NCI-H446 treated with DMSO at 0.1 percent for 48 hours (cell line): Measurements from ENCODE around the gene PCDH9.
"Not testable (repeated sequence)": the region's sequence is repeated elsewhere in the genome, so short reads cannot be mapped to it uniquely, and the experiment has no call there.

Experiments
- DNase-seq: peaks from one replicate; lab custom pipeline; 2025; lab: John Stamatoyannopoulos, UW

PCDH9 gene

DNA sequence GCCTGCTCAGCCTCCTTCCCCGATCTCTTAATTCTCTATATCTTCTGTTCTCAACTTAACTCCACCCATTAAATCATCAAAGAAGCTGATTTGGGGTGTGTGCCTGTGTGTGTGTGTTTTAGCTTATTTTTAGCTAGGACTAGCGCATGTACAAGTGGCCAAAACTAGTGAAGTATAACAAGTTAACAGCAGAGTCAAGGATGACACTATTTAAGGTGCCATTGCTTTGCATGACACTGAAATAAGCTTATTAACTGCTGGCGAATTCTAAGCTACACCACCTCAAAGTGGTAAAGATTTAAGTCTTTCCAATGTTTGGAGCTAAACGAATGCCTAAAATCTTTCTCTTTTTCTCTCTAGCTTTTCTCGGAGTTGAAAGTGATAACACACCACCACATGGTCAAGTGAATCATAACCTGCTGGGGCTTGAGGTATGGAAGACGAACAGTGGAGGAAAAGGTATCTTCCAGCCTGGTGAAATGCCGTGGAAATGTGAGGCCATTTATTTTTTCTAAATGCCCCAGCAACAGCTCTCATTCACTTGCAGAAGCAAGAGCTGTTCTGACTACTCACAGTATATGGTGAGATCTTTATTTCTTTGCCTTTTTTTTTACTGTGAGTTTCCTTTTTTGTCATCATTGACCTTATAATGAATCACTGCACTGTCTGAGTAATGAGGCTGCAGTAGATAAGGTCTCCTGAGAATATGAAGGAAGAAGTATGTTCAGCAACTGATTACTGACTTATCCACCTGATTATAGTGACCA, 570.3 kb downstream of the PCDH9 start:
- DNase-seq, result no peak

DNA sequence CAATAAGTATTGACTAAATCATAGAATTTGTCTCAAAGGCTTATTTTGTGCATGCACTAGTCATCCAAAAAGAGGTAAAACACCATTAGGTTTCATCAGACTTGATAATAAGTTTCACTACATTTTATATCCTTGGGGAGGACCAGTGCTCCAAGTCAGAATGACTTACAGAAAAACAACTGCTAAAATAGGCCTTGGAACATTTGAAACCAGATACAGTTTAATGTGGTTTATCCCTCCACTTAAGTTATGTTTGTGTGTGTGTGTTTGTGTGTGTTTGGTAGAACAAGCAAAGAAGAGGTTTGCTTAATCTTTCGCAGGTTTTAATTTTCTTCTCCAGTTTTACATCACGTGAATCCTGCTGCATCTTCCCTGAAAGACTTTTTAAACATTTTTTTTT, 570.9 kb downstream of the PCDH9 start:
- no peak for DNase-seq

DNA sequence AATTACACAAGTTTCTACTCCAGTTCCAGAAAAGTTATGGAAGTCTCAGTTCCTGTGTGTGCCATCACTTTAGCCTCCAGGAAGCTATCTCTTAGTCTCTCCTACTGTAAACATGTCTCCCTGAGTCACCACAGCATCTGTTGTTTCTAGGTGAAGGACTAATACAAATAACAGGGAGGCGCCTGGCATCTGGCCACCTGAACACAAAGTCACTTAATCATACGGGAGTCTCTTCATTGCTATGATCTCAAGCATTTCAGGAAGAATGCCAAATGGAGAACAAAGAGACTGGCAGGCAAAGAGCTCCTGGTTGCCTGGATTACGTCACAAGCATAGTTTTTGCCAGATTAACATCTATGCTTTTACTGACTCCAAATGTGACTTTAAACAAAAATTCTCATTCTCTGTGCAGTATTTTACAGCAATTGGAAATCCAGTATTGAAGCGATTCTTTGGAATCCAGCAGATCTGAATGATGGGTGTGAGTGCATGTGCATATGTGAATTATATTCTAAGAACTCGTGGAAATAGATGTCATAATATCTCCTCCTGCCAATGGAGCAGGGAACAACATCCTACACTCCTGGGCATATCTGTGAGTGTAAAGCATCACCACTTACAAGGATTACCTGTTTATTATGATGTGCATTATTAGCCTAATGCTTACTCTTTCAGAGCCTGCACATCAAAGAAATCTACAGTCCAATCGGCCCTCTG, 572.8 kb downstream of the PCDH9 start:
- DNase-seq, result peak; percentile 90

DNA sequence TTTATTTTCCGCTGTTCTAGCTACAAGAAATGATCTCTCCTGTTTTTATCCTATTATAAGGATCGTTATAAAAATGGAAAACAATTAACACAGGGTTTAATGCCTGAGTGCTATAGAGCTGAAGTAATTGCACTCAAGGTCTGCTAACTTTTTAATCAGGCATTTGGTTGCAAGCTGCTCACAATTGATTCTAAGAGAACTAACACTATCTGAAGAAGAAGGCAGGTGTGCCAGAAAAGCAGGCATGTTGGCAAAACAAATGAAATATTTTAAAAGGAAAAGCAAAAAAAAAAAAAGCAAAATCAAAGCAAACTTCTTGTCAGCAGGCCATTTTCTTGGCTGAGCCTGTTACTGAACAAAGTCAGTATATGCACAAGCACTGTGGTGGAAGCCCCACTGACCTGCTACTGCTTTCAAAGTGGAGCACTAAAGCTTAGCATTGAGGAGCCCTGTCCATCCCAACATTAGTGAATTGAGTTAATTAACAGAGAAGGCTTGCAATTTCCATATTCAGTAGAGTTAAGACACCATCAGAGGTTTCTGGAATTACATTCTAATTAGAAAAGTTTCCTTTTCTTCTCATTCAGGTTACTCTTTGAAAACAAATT, 574.2 kb downstream of the PCDH9 start:
- no peak for DNase-seq

GRCh38 chr13:66644855-66645460, 585.2 kb downstream of the PCDH9 start:
- no peak for DNase-seq

DNA sequence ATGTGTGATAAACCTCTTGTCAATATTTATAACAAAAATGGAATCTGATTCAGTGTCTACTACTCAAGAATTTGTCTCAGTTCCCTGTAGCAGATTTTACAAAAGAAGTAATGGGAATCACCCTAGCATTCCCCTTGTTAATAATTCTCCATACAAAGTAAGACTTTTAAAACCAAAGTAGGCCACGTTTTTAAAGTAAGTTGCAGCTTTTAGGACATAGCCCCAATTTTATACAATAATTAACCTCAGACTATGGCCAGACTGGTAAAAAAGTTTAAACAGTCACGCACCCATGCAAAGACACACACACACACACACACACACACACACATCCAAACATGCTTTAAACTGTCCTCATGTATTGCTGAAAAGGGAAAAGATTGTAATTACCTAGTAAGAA, 589.9 kb downstream of the PCDH9 start:
- DNase-seq, result no peak

- DNase-seq, result no peak
Measured at GRCh38 chr13:66639044-66639443, 591.1 kb downstream of the PCDH9 start.

DNA sequence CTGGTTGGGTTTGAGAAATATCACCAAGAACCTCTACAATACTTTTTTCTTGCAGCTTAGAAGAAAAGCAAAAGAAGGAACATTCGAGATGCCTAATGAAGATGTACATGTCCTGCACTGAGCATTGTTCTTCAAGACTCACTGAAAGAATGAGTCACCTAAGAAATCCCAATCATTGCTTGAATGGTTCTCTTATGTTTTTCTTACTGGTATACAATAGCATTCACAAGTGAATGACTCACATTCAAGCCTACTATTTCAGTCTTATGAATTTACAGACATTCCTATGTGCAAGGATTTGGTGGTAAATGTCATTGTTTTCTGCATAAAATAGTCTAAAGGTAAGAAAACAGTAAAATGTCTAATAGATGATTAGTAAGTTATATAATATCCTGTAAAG, 594.6 kb downstream of the PCDH9 start:
- DNase-seq, result no peak

DNA sequence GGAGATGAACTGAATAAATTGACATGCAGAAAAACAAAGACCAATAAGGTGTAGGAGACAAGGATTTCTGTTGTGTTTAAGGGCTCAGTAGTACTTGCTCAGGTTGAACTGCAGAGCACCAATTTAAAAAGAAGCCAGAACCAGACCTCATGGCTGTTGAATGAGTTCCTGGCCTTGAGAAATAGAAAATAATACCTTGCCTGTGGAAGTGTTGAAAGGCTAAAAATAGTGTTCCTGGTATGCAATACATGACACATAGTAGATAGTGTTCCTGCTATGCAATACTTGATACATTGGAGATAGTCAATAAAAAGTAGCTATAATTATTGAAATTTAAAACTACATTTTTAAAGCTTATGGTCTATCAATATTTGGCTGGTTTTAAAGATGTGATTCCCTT, 595.8 kb downstream of the PCDH9 start:
- DNase-seq, result no peak

DNA sequence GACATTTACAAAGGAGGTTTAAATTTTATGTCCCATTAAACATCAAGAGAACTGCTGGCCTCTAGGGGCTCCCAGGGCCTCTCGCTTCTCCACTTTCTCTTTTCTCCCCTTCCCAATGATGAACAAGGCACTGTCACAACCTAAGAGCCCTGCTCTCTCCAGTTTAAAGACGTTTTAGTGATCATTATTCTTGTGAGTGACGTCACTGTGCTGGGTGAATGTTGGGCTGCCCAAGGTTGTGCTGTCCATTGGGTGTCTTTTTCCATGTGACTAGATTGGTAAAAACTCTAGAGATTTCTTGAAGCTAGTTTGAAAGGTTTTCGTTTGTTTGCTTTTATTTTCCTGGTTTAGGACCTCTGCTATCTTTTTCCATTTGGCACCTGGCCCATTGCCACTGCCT, 602.6 kb downstream of the PCDH9 start:
- DNase-seq, result no peak

GRCh38 chr13:66624302-66624701, 605.8 kb downstream of the PCDH9 start:
- DNase-seq, result no peak

- no peak for DNase-seq
Measured at GRCh38 chr13:66623129-66623820, 606.9 kb downstream of the PCDH9 start.

GRCh38 chr13:66621906-66622447, 608.2 kb downstream of the PCDH9 start:
- not testable (repeated sequence) for DNase-seq

DNA sequence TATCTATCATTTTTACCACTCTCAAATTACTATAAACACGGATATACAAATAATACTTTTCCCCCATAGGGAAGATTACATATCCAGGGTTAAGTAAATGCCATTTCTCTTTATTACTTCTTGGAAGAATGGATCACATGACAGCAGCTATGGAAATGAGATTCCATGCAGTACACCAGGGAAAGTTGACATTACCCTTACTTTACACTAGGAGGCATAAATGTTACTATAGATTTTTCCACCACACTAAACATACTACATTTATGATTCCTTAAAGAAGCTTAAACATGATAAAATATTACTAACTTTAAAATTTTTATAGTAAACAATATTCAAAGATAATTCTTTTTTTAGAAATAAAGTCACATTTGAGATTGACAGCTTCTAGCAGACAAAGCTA, 611.4 kb downstream of the PCDH9 start:
- no peak for DNase-seq

DNA sequence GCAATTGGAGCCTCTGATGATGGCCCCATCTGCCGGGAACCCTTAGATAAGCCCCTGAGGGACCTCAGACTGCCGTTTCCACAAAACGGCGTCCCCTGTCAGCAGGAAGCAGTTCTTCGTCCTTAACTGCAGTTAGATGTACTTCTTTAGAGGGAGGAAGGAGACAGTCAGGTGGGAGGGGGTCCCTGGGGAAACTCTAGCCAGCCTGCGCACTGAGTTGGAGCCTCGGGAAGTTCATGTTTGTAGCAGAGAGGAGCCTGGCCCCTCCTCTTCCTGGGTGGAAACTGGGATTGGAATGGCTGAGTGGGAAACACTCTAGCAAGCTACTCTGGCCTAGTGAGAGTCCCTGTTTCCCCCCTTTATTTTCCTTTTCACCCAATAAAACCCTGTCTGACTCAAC, 612.4 kb downstream of the PCDH9 start:
- no peak for DNase-seq

GRCh38 chr13:66612983-66613382, 617.2 kb downstream of the PCDH9 start:
- no peak for DNase-seq

DNA sequence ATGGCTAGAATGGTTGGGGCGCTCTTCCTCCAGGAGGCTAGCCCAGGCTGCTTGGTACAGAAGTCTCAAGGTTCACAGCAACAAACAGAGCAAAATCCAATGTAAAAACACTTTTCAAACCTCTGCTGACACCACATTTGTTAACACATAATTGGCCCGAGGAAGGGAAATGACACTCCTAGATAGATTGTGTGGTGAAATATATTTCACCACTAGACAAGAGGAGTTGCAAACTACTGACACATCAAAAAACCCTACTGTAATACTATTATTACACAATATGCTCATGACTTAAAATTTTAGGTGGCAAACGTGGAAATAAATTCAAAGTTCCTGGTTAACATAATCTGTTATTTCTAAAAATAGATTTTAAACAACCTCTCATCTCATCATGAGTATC, 643.6 kb downstream of the PCDH9 start:
- no peak for DNase-seq

DNA sequence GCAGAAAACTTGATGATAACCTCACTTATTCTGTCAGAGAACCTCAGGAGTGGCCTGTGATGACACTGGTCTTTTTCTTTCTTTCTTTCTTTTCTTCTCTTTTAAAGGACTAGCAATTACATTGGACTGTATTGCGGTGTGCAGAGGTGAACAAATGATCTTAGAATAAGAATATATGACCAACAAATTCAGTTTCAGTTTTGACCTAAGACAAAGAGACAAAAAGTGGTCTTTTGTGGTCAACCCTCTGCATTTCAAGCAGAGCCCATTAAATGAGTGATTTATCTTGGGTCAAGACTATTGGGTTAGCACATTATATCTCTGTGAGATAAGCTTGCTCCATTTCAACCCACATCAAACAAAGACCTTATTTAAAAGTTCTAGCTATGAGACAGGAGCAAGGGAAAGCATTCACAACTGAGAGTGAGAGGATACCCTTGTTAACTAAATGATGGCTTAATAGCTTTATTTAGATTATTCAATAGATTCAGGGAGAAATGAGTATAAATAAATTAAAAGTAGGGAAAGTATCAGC, 644.4 kb downstream of the PCDH9 start:
- DNase-seq, result no peak

DNA sequence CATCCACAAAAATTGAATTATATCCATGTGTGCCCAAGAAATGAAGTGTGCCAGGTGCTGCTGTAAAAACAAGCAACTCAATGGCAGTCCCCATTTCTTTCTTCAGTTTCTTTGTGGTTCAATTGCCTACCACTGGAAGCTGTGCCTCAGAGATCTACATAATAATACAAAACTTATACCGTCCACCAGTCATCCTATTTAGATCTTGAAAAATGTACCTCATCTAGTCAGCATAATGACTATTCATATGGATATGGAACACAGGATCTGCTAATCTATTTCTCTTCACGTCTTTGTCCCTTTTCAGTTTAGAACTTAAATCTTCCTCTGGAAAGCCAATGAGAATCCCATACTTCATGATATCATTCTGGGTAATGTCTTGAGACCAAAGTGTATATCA, 648.5 kb downstream of the PCDH9 start:
- no peak for DNase-seq

DNA sequence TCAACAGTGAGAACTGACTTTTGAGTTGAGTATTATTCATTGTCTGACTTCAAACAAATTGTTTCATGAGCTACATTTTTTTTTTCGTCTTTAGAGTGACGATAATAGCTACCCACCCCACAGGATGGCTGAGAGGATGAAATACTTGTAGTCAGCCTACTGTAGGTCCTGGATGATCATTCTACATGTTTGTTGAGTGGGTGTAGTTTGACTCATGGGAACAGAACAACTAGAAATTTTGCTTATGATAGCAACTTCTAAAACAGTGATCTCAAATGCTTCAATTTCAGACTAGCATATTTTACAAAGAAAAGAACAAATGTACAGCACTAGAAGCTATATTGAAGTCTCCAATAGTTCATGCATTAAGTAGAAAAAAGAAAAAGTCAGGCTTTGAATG, 651.8 kb downstream of the PCDH9 start:
- DNase-seq, result no peak

DNA sequence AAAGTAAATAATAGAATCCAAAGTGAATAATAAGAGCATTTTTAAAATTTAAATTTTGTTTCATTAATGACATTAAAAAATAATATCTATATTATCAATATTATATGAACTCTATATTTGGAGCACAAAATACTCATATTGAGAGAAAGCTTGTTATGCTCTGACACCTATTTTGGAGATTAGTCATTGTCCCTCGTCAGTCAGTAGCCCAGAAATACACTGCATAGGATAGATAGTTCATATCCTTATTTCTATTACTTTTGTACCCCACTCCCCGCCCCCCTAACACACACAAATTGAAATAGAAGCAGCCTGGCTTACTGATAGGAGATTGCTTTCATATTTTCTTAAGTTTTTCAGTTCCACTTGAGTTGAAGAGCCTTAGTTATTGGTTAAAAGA, 652.8 kb downstream of the PCDH9 start:
- DNase-seq, result no peak

DNA sequence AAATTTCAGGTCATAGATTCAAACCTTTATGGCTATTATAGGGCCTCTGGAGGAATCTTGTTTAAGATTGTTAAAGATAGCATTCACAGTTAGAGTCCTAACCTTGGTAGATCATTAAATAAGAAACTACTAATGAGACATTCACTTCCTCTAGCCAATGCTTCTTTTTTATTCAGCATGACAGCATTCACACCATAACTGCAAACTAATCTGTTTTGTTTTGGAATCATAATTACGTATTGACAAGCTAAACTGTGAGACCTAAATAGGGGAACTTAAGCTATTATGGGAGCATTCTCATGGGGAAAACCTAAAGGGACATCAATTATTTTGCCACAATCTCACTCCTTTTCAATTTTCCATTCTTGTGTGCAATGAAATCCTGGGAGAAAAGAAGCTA, 653.8 kb downstream of the PCDH9 start:
- no peak for DNase-seq
